Gastrocnemius medialis (tissue), 4 donors: ENCODE results near the gene ZNF488. TPM values are rescaled to one million over a fixed set of nuclear protein-coding genes. Genes with fewer than 3 reads are reported as not detected.

Source experiments
- ATAC-seq, 2 donors: fragments of 150-250 bp; one replicate each; pipeline ENCODE4 v1.9.1; 2016
- DNase-seq, 2 donors: peaks; one replicate each; pipeline ENCODE4 v3.0.0-alpha.2; 2019
- H3K27ac ChIP-seq, 4 donors: fragments of 200-600 bp; sonication (generic); 1 replicate in 1 of 4; 2 replicates in 3 of 4; pipeline ENCODE4 v1.5.1; 2016 to 2018; ENCODE audit warnings: mild to moderate bottlenecking in 2 of 4, moderate library complexity in 1 of 4
- H3K27me3 ChIP-seq, 3 donors: fragments of 200-600 bp; sonication (generic) in 2 of 3; 1 replicate in 1 of 3; 2 replicates in 2 of 3; pipeline versions ENCODE4 v1.5.1 to v1.6.0; 2016 to 2019; ENCODE audit warnings: mild to moderate bottlenecking in 1 of 3, moderate library complexity in 1 of 3
- H3K36me3 ChIP-seq, 2 donors: fragments of 200-600 bp; sonication (generic) in 1 of 2; one replicate each; pipeline ENCODE4 v1.5.1; 2017 to 2018
- H3K4me1 ChIP-seq, 2 donors: fragments of 200-600 bp; sonication (generic) in 1 of 2; one replicate each; pipeline ENCODE4 v1.5.1; 2016 to 2017; ENCODE audit warnings: mild to moderate bottlenecking in 2 of 2
- H3K4me3 ChIP-seq, 4 donors: fragments of 200-600 bp; sonication (generic) in 3 of 4; 1 replicate in 1 of 4; 2 replicates in 3 of 4; pipeline ENCODE4 v1.5.1; 2016 to 2019; ENCODE audit warnings: mild to moderate bottlenecking in 2 of 4
- H3K9me3 ChIP-seq, 3 donors: fragments of 200-600 bp; sonication (generic) in 2 of 3; 1 replicate in 1 of 3; 2 replicates in 2 of 3; pipeline ENCODE4 v1.5.1; 2016 to 2019
- POLR2A ChIP-seq, 2 donors: fragments of 450-650 bp; IDR thresholded peaks; one replicate each; pipeline ENCODE4 v1.6.1; 2017; ENCODE audit warnings: antibody characterized with exemption in 2 of 2, mild to moderate bottlenecking in 2 of 2, moderate library complexity in 2 of 2
- in situ Hi-C, 4 donors: fragments of 200-750 bp; cut with MboI; loops; one replicate each; pipeline versions ENCODE4 v1.15.0 to v1.8.0; 2017; ENCODE audit warnings: low sequenced_read_pairs in 4 of 4
- intact Hi-C: fragments of 100-400 bp; cut with DNase I; formaldehyde crosslinking; loops from one replicate; pipeline ENCODE4 v1.15.1; 2023; ENCODE audit warnings: low total_unique reads
- total RNA-seq, 4 donors: library from RNA; depleted of rRNA; stranded (reverse); fragments of >200 nt; gene quantifications; one replicate each; pipeline versions ENCODE4 v1.1.0 to v1.2.3, GENCODE V29; 2016
- TF ChIP-seq, protein P1 (sequence below), 5 experiments: fragments of 450-650 bp in 3 of 5; fragments of 200-600 bp in 2 of 5; sonication (generic) in 2 of 5; IDR thresholded peaks in 4 of 5; conservative IDR thresholded peaks in 1 of 5; 1 replicate in 4 of 5; 2 replicates in 1 of 5; pipeline ENCODE4 v1.5.1; 2016 to 2019; ENCODE audit warnings: antibody characterized with exemption in 5 of 5, mild to moderate bottlenecking in 3 of 5, moderate library complexity in 3 of 5

ZNF488 gene
- total RNA-seq, 4 donors from 2014 or later = not detected

GRCh38 chr10:47344996-47345870 is 38.9 kb downstream of the ZNF488 start:
- Histone ChIP-seq H3K4me3 (no peak overlapping the region), H3K27ac (no peak overlapping the region), H3K36me3 (no peaks in the 10 kb centered on the region), H3K27me3 (no peaks in the 10 kb centered on the region), H3K9me3 (no peaks in the 10 kb centered on the region), H3K4me1 (no peaks in the 10 kb centered on the region)
- intact Hi-C loops (no loop called here), in situ Hi-C loops (no loop called here)
- ATAC-seq (no peak), DNase-seq (no peak)
- no peak for TF ChIP-seq POLR2A (IDR thresholded peaks at IDR 0.05)
- TF ChIP-seq, protein P1, sequence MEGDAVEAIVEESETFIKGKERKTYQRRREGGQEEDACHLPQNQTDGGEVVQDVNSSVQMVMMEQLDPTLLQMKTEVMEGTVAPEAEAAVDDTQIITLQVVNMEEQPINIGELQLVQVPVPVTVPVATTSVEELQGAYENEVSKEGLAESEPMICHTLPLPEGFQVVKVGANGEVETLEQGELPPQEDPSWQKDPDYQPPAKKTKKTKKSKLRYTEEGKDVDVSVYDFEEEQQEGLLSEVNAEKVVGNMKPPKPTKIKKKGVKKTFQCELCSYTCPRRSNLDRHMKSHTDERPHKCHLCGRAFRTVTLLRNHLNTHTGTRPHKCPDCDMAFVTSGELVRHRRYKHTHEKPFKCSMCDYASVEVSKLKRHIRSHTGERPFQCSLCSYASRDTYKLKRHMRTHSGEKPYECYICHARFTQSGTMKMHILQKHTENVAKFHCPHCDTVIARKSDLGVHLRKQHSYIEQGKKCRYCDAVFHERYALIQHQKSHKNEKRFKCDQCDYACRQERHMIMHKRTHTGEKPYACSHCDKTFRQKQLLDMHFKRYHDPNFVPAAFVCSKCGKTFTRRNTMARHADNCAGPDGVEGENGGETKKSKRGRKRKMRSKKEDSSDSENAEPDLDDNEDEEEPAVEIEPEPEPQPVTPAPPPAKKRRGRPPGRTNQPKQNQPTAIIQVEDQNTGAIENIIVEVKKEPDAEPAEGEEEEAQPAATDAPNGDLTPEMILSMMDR (IDR thresholded peaks at IDR 0.05 in 4 of 5, conservative IDR thresholded peaks at IDR 0.05 in 1 of 5) = no peak

- intact Hi-C loops (no loop called here), in situ Hi-C loops (no loop called here)
- DNase-seq (no peak), ATAC-seq (no peak)
- Histone ChIP-seq H3K36me3 (no peaks in the 10 kb centered on the region), H3K27me3 (no peaks in the 10 kb centered on the region), H3K4me3 (no peak overlapping the region), H3K27ac (no peak overlapping the region), H3K4me1 (no peaks in the 10 kb centered on the region), H3K9me3 (no peaks in the 10 kb centered on the region)
- TF ChIP-seq, protein P1 (IDR thresholded peaks at IDR 0.05 in 4 of 5, conservative IDR thresholded peaks at IDR 0.05 in 1 of 5) = peak; percentile 68 to 86 (median 72)
- TF ChIP-seq POLR2A (IDR thresholded peaks at IDR 0.05) = no peak
Measured at GRCh38 chr10:47340608-47341170, 43.4 kb downstream of the ZNF488 start.

- H3K4me3 ChIP-seq = no peak overlapping the region
- no peak for TF ChIP-seq POLR2A (IDR thresholded peaks at IDR 0.05)
- TF ChIP-seq, protein P1 (IDR thresholded peaks at IDR 0.05 in 4 of 5, conservative IDR thresholded peaks at IDR 0.05 in 1 of 5) = no peak
- in situ Hi-C loops (no loop called here), intact Hi-C loops (no loop called here)
- no peaks in the 10 kb centered on the region for H3K36me3 ChIP-seq
- no peak overlapping the region for H3K27ac ChIP-seq
- H3K4me1 ChIP-seq = no peaks in the 10 kb centered on the region
- H3K27me3 ChIP-seq = no peaks in the 10 kb centered on the region
- ATAC-seq (no peak), DNase-seq (no peak)
- H3K9me3 ChIP-seq = no peaks in the 10 kb centered on the region
Measured at GRCh38 chr10:47339759-47340607, 44.1 kb downstream of the ZNF488 start.

DNA sequence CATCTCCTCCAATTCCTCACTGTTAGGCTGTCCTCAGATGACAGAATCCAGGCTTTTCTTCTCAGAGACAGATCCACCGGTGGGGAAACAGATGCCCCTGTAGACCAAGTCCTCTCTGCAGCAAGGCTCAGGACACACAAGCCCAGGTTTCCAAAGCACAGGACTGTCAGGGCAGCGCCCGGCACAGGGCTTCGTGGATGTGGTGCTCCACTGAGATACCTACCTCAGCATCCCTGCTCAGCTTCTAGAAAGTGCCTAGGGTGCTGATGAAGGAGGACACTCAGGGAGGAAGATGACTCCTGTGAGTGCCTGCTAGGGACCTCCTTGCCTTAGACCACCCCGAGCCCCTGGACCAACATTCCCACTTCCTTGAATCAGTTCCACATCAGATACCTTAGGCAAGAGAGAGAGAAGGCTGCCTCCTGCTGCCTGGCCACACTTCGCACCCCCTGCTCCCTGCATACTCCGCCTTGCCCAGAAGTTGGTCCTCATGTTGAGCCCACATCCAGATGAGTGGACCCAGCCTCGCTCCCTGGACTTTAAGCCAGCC is 44.8 kb downstream of the ZNF488 start:
- TF ChIP-seq, protein P1 (IDR thresholded peaks at IDR 0.05 in 4 of 5, conservative IDR thresholded peaks at IDR 0.05 in 1 of 5) = no peak
- TF ChIP-seq POLR2A (IDR thresholded peaks at IDR 0.05) = no peak
- in situ Hi-C loops = no loop called here
- ATAC-seq (no peak), DNase-seq (no peak)
- intact Hi-C loops = no loop called here
- Histone ChIP-seq H3K4me3 (no peak overlapping the region), H3K36me3 (no peaks in the 10 kb centered on the region), H3K4me1 (no peaks in the 10 kb centered on the region), H3K27me3 (no peaks in the 10 kb centered on the region), H3K27ac (no peak overlapping the region), H3K9me3 (no peaks in the 10 kb centered on the region)
